KMS-11 (cell line): Measurements from ENCODE around the gene TNC.

Experiments used
- H2AFZ ChIP-seq: fragments of 200-600 bp; sonication (generic); 2 replicates; pipeline ENCODE4 v1.6.1; 2016; ENCODE audit warnings: antibody characterized with exemption, mixed run types, low read depth
- H3K27ac ChIP-seq: fragments of 200-600 bp; sonication (generic); 2 replicates; pipeline ENCODE4 v1.6.1; 2016; ENCODE audit warnings: mild to moderate bottlenecking, mixed run types
- H3K27me3 ChIP-seq: fragments of 200-600 bp; sonication (generic); 2 replicates; pipeline ENCODE4 v1.6.1; 2017; ENCODE audit warnings: mild to moderate bottlenecking, low read depth, mixed run types, moderate library complexity; ENCODE audit not compliant: insufficient read depth
- H3K36me3 ChIP-seq: fragments of 200-600 bp; sonication (generic); 2 replicates; pipeline ENCODE4 v1.6.1; 2017; ENCODE audit warnings: mild to moderate bottlenecking, mixed run types; ENCODE audit not compliant: insufficient read depth
- H3K4me1 ChIP-seq: fragments of 200-600 bp; sonication (generic); 2 replicates; pipeline ENCODE4 v1.6.1; 2016; ENCODE audit warnings: mild to moderate bottlenecking, low read depth, mixed run types; ENCODE audit not compliant: poor library complexity, severe bottlenecking
- H3K4me2 ChIP-seq: fragments of 200-600 bp; sonication (generic); 2 replicates; pipeline ENCODE4 v1.7.0; 2016; ENCODE audit warnings: mild to moderate bottlenecking, mixed run types
- H3K4me3 ChIP-seq: fragments of 200-600 bp; sonication (generic); IDR thresholded peaks from 2 replicates; pipeline ENCODE4 v1.6.1; 2017; ENCODE audit warnings: low read depth, low read length, mixed read lengths; ENCODE audit not compliant: insufficient read depth
- H3K79me2 ChIP-seq: fragments of 200-600 bp; sonication (generic); 2 replicates; pipeline ENCODE4 v1.6.1; 2016; ENCODE audit warnings: low read depth, mixed run types; ENCODE audit not compliant: insufficient read depth
- H3K9ac ChIP-seq: fragments of 200-600 bp; sonication (generic); 2 replicates; pipeline ENCODE4 v1.6.1; 2016; ENCODE audit warnings: mild to moderate bottlenecking, mixed run types
- H4K20me1 ChIP-seq: fragments of 200-600 bp; sonication (generic); 2 replicates; pipeline ENCODE4 v1.6.1; 2016; ENCODE audit warnings: mild to moderate bottlenecking, mixed run types; ENCODE audit not compliant: insufficient read depth
- TF ChIP-seq, protein P1 (sequence below): fragments of 200-600 bp; sonication (generic); conservative IDR thresholded peaks from 2 replicates; pipeline ENCODE4 v1.6.1; 2017; ENCODE audit warnings: low read depth, mild to moderate bottlenecking, antibody characterized with exemption, low read length, moderate library complexity, mixed read lengths

TNC gene

DNA sequence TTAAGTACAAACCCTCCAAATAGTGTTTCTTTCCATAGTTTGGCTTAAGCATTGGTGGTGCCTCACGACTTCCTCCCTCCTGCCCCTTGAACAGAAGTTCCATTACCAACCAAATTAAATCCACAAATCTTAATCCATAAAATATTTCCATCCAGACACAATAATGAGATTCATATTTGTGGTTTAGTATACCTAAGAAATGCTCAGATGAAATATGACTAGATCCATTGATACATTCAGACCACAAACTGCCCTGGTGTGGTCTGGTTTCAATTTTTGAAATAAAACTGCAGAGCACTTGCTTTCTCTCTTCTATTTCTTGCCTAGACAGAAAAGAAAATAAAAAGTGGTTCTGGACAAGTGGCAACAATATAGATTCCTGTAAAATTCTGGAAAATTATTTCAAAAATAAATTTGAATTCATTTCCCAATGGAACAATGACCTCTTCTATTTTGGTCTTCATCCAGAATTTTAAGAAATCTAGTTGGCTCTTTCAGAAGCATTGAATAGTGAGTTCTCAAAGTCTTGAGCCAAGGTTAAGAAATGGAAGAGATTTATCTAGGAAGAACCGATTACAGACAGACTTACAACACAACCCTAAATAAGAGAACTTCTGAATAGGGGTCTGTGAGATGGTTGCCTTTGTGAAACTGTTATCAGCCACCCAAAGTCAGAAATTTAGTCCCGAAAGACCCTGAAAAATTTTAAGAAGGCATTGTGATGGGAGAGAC lies 14.0 kb downstream of the TNC start:
- peaks cover 14% of the 10 kb centered on the region for H3K4me1 ChIP-seq
- no peak overlapping the region for H2AFZ ChIP-seq
- H3K27ac ChIP-seq: no peak overlapping the region
- H3K36me3 ChIP-seq: no peaks in the 10 kb centered on the region
- H3K4me2 ChIP-seq: no peak overlapping the region; the same call in 1 of the 2 replicates
- H3K79me2 ChIP-seq: no peaks in the 10 kb centered on the region
- no peak overlapping the region for H3K9ac ChIP-seq
- no peak overlapping the region for H3K4me3 ChIP-seq
- H3K27me3 ChIP-seq: no peaks in the 10 kb centered on the region
- TF ChIP-seq, protein P1, sequence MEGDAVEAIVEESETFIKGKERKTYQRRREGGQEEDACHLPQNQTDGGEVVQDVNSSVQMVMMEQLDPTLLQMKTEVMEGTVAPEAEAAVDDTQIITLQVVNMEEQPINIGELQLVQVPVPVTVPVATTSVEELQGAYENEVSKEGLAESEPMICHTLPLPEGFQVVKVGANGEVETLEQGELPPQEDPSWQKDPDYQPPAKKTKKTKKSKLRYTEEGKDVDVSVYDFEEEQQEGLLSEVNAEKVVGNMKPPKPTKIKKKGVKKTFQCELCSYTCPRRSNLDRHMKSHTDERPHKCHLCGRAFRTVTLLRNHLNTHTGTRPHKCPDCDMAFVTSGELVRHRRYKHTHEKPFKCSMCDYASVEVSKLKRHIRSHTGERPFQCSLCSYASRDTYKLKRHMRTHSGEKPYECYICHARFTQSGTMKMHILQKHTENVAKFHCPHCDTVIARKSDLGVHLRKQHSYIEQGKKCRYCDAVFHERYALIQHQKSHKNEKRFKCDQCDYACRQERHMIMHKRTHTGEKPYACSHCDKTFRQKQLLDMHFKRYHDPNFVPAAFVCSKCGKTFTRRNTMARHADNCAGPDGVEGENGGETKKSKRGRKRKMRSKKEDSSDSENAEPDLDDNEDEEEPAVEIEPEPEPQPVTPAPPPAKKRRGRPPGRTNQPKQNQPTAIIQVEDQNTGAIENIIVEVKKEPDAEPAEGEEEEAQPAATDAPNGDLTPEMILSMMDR: no peak
- no peaks in the 10 kb centered on the region for H4K20me1 ChIP-seq

DNA sequence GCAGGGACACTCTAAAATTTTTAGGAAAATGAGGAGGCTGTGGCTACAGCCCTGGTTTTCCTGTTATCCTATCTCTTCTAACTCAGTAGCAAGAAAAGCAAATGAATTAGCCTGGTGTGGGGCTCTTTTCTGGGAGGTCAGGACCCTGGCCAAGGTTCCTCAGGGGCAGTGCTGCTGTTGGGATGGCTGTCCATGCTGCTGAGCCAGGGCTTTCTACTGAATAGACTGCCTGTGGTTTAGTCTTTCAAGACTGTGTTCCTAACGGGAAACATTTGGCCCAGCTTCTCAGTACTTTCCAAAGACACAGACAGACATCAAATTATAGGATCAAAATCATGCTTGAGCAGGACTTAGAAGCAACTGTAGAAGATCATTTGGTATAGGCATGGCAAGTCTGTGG lies 18.1 kb downstream of the TNC start:
- peaks cover 14% of the 10 kb centered on the region for H3K4me1 ChIP-seq
- H4K20me1 ChIP-seq: no peaks in the 10 kb centered on the region
- no peak overlapping the region for H3K9ac ChIP-seq
- H3K4me3 ChIP-seq: no peak overlapping the region
- no peak overlapping the region for H3K27ac ChIP-seq
- H3K27me3 ChIP-seq: no peaks in the 10 kb centered on the region
- H3K79me2 ChIP-seq: no peaks in the 10 kb centered on the region
- no peaks in the 10 kb centered on the region for H3K36me3 ChIP-seq
- no peak overlapping the region for H3K4me2 ChIP-seq
- TF ChIP-seq, protein P1: no peak
- no peak overlapping the region for H2AFZ ChIP-seq

GRCh38 chr9:115098226-115098965 lies 19.6 kb downstream of the TNC start:
- Histone ChIP-seq H3K79me2 (no peaks in the 10 kb centered on the region), H4K20me1 (no peaks in the 10 kb centered on the region)
- TF ChIP-seq, protein P1: no peak

DNA sequence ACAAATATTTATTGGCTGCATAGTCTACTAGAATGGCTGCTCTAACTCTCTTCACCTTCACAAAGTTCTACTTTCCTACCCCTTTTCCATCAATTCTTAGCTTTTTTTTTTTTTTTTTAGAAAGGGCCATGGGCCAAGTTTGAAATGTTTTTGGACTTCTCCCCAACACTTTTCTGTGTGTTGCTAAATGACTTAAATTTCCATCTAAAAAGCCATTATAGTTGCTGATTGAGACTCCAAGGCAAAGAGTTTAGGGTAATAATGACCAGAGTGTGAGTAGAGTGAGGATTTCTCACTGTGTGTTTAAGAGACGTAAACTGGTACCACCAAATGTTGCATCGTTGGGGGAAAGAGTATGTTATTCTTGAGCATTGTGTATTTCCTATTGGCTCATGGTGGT lies 24.4 kb downstream of the TNC start:
- H3K4me3 ChIP-seq: no peak overlapping the region

More at GRCh38 chr9:115098226-115098965, 19.6 kb downstream of the TNC start:
- no peaks in the 10 kb centered on the region for H3K27me3 ChIP-seq
- H3K4me1 ChIP-seq: peaks cover 7% of the 10 kb centered on the region
- H3K4me3 ChIP-seq: no peak overlapping the region
- H3K27ac ChIP-seq: no peak overlapping the region
- H3K9ac ChIP-seq: no peak overlapping the region
- H2AFZ ChIP-seq: no peak overlapping the region
- H3K4me2 ChIP-seq: no peak overlapping the region
- H3K36me3 ChIP-seq: no peaks in the 10 kb centered on the region

More for the DNA sequence above, 24.4 kb downstream of the TNC start:
- H3K36me3 ChIP-seq: no peaks in the 10 kb centered on the region
- TF ChIP-seq, protein P1: no peak
- H3K4me1 ChIP-seq: no peaks in the 10 kb centered on the region
- no peak overlapping the region for H3K4me2 ChIP-seq
- H3K27ac ChIP-seq: no peak overlapping the region
- H2AFZ ChIP-seq: no peak overlapping the region
- no peak overlapping the region for H3K9ac ChIP-seq
- no peaks in the 10 kb centered on the region for H4K20me1 ChIP-seq
- H3K79me2 ChIP-seq: no peaks in the 10 kb centered on the region
- no peaks in the 10 kb centered on the region for H3K27me3 ChIP-seq
